HCT116 (cell line): Measurements from ENCODE around the gene TEPSIN.

Source experiments
- ATF3 ChIP-seq: IDR thresholded peaks from 2 replicates; pipeline ENCODE4 v1.6.1; 2012
- CBX3 ChIP-seq: IDR thresholded peaks from 2 replicates; pipeline ENCODE4 v1.6.1; 2012; ENCODE audit warnings: low read depth
- CTCF ChIP-seq, 3 experiments: fragments of 200-600 bp in 1 of 3; sonication (generic) in 1 of 3; IDR thresholded peaks in 2 of 3; conservative IDR thresholded peaks in 1 of 3; 2 replicates each; pipeline ENCODE4 v1.5.1; 2012 to 2017; ENCODE audit warnings: low read depth in 2 of 3, low read length in 2 of 3, antibody characterized with exemption in 1 of 3, borderline replicate concordance in 1 of 3, control low read depth in 1 of 3, mild to moderate bottlenecking in 1 of 3, mixed read lengths in 1 of 3, mixed run types in 1 of 3, moderate library complexity in 1 of 3; ENCODE audit not compliant: insufficient read depth in 1 of 3
- EZH2phosphoT487 ChIP-seq: fragments of 200-600 bp; IDR thresholded peaks from 2 replicates; pipeline ENCODE4 v1.6.1; 2018; ENCODE audit warnings: antibody characterized with exemption, borderline replicate concordance
- MAX ChIP-seq: IDR thresholded peaks from 2 replicates; pipeline ENCODE4 v1.6.1; 2012
- POLR2A ChIP-seq: IDR thresholded peaks from 2 replicates; pipeline ENCODE4 v1.7.0; 2011; ENCODE audit warnings: borderline replicate concordance; ENCODE audit not compliant: insufficient read depth, insufficient read length; ENCODE audit errors: extremely low read depth
- POLR2AphosphoS5 ChIP-seq: IDR thresholded peaks from 2 replicates; pipeline ENCODE4 v1.6.1; 2011; ENCODE audit warnings: mild to moderate bottlenecking, low read depth, low read length, moderate library complexity
- SP1 ChIP-seq: IDR thresholded peaks from 2 replicates; pipeline ENCODE4 v1.6.1; 2012; ENCODE audit warnings: low read depth
- SRF ChIP-seq: IDR thresholded peaks from 2 replicates; pipeline ENCODE4 v1.6.1; 2012; ENCODE audit warnings: low read depth
- TCF7L2 ChIP-seq: IDR thresholded peaks from 2 replicates; pipeline ENCODE4 v1.7.0; 2011; ENCODE audit warnings: borderline replicate concordance, inconsistent platforms; ENCODE audit not compliant: insufficient read depth, insufficient read length; ENCODE audit errors: extremely low read depth
- ZBTB33 ChIP-seq: IDR thresholded peaks from 2 replicates; pipeline ENCODE4 v1.6.1; 2011; ENCODE audit warnings: mild to moderate bottlenecking, low read length, moderate library complexity; ENCODE audit not compliant: insufficient replicate concordance; ENCODE audit errors: extremely low read depth

- TF ChIP-seq CTCF (IDR thresholded peaks at IDR 0.05 in 2 of 3, conservative IDR thresholded peaks at IDR 0.05 in 1 of 3; ENCODE audit: borderline replicate concordance in 1 of 3, insufficient read depth in 1 of 3, low read depth in 2 of 3, low read length in 2 of 3) (no peak), SP1 (no peak), POLR2A (no peak), MAX (no peak), ZBTB33 (no peak), CBX3 (no peak), ATF3 (no peak), POLR2AphosphoS5 (no peak), EZH2phosphoT487 (no peak), SRF (no peak), TCF7L2 (no peak)
Observed at GRCh38 chr17:81195941-81196495, 42.8 kb downstream of the TEPSIN start.
